ENCODE data around the gene CASP8AP2. TPM values are rescaled to one million over a fixed set of nuclear protein-coding genes. Genes with fewer than 3 reads are reported as not detected.

CASP8AP2 gene
- polyA plus RNA-seq, 1 donor (not counting 4 experiments of a cell fraction or from before 2014, with no cell fraction given), result 8.5 TPM

DNA sequence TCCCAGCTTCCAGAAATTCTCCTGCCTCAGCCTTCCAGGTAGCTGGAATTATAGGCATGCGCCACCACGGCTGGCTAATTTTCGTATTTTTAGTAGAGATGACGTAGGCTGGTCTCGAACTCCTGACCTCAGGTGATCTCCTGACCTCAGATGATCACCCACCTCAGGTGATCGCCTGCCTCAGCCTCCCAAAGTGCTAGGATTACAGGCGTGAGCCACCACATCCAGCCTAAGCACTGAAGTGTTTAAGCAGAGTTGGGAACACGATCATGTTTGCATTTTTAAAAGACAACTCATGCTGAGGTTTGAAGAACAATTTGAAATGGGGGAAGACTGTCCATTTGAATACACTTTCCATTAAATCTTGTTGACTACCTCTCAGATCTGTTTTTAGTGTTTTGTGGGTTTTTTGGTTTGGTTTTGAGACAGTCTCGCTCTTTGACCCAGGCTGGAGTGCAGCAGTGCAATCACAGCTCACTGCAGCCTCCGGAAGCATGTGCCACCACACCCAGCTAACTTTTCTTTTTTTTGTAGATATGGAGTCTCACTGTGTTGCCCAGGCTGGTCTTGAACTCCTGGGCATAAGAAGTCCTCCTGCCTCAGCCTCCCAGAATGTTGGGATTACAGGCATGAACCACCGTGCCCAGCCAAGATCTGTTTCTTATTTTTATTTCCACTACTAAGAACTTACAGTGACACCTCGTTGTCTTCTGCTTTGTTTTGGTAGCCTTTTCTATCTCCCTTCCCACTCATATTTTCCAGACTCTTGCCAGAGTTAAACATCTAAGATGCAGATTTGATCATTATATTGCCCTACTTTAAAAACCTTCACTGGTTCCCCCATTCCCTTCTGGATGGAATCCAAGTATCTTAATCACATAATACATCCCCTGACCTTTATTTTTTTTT is 5.5 kb downstream of the CASP8AP2 start:
- H3K4me3 ChIP-seq (ENCODE audit: control insufficient read depth in 2 of 3, extremely low read depth in 1 of 3, insufficient read depth in 2 of 3, low read depth in 1 of 3, low read length in 3 of 3), result no peak overlapping the region
- H2AFZ ChIP-seq (ENCODE audit: control insufficient read depth, low read length), result no peak overlapping the region
- FAIRE-seq (no peak), DNase-seq (ENCODE audit: low read depth, low spot score) (no peak)
- H3K79me2 ChIP-seq (ENCODE audit: control insufficient read depth, insufficient read depth, low read length), result peaks cover 39% of the 10 kb centered on the region
- H3K9ac ChIP-seq (ENCODE audit: control insufficient read depth, extremely low read depth, insufficient read depth, low read length), result no peak overlapping the region
- H3K4me2 ChIP-seq (ENCODE audit: control insufficient read depth, extremely low read depth, insufficient read depth, low read depth, low read length), result no peak overlapping the region
- dilution Hi-C loops (cut with MboI; ENCODE audit: extremely low pct_ligation_motif_present, low sequenced_read_pairs), result no loop called here
- H3K27ac ChIP-seq (ENCODE audit: control insufficient read depth, insufficient read depth, low read length), result no peak overlapping the region
- H3K36me3 ChIP-seq (ENCODE audit: control insufficient read depth in 2 of 2, extremely low read depth in 1 of 2, insufficient read depth in 2 of 2, low read length in 2 of 2), result peaks cover 0 to 10% of the 10 kb centered on the region in 2 experiments
- no peak for TF ChIP-seq EZH2 (IDR thresholded peaks at IDR 0.05; ENCODE audit: low read length)
- TF ChIP-seq, protein P1, sequence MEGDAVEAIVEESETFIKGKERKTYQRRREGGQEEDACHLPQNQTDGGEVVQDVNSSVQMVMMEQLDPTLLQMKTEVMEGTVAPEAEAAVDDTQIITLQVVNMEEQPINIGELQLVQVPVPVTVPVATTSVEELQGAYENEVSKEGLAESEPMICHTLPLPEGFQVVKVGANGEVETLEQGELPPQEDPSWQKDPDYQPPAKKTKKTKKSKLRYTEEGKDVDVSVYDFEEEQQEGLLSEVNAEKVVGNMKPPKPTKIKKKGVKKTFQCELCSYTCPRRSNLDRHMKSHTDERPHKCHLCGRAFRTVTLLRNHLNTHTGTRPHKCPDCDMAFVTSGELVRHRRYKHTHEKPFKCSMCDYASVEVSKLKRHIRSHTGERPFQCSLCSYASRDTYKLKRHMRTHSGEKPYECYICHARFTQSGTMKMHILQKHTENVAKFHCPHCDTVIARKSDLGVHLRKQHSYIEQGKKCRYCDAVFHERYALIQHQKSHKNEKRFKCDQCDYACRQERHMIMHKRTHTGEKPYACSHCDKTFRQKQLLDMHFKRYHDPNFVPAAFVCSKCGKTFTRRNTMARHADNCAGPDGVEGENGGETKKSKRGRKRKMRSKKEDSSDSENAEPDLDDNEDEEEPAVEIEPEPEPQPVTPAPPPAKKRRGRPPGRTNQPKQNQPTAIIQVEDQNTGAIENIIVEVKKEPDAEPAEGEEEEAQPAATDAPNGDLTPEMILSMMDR (optimal IDR thresholded peaks at IDR 0.05 in 1 of 3, IDR thresholded peaks at IDR 0.05 in 1 of 3, conservative IDR thresholded peaks at IDR 0.05 in 1 of 3; ENCODE audit: extremely low read depth in 1 of 3, insufficient read depth in 2 of 3, low read length in 3 of 3), result no peak
- H3K9me1 ChIP-seq (ENCODE audit: control insufficient read depth, extremely low read depth, insufficient read depth, low read length), result no peaks in the 10 kb centered on the region
- no peaks in the 10 kb centered on the region for H3K9me3 ChIP-seq (ENCODE audit: control insufficient read depth, low read depth, low read length)
- peaks cover 4% of the 10 kb centered on the region for H3K4me1 ChIP-seq (ENCODE audit: control insufficient read depth, extremely low read depth, insufficient read depth, low read length)
- H4K20me1 ChIP-seq (ENCODE audit: control insufficient read depth, extremely low read depth, insufficient read depth, low read length), result no peaks in the 10 kb centered on the region
- no peaks in the 10 kb centered on the region for H3K27me3 ChIP-seq (ENCODE audit: control insufficient read depth, extremely low read depth, insufficient read depth, low read length)

DNA sequence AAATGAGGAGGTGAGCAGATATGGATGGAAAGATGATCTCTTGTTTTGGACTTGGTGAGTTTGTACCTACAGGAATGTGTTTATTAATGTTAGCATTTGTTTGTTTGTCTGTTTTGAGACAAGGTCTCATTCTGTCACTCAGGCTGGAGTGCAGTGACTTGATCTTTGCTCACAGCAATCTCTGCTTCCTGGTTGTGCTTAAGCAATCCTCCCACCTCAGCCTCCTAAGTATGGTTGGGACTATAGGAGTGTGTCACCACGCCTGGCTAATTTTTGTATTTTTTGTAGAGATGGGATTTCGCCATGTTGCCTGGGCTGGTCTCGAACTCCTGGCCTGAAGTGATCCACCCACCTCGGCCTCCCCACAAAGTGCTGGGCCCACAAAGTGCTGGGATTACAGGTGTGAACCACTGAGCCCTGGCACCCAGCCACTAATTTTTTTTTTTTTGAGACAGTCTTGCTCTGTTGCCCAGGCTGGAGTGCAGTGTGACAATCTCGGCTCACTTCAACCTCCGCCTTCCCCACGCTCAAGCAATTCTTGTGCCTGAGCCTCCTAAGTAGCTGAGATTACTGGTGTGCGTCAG is 7.1 kb downstream of the CASP8AP2 start:
- Histone ChIP-seq H3K27me3 (ENCODE audit: control insufficient read depth, extremely low read depth, insufficient read depth, low read length) (no peaks in the 10 kb centered on the region), H3K27ac (ENCODE audit: control insufficient read depth, insufficient read depth, low read length) (no peak overlapping the region), H3K4me3 (ENCODE audit: control insufficient read depth in 2 of 3, extremely low read depth in 1 of 3, insufficient read depth in 2 of 3, low read depth in 1 of 3, low read length in 3 of 3) (no peak overlapping the region), H4K20me1 (ENCODE audit: control insufficient read depth, extremely low read depth, insufficient read depth, low read length) (no peaks in the 10 kb centered on the region), H3K4me1 (ENCODE audit: control insufficient read depth, extremely low read depth, insufficient read depth, low read length) (no peaks in the 10 kb centered on the region), H3K79me2 (ENCODE audit: control insufficient read depth, insufficient read depth, low read length) (peaks cover 33% of the 10 kb centered on the region), H3K4me2 (ENCODE audit: control insufficient read depth, extremely low read depth, insufficient read depth, low read depth, low read length) (no peak overlapping the region), H2AFZ (ENCODE audit: control insufficient read depth, low read length) (no peak overlapping the region), H3K9me1 (ENCODE audit: control insufficient read depth, extremely low read depth, insufficient read depth, low read length) (no peaks in the 10 kb centered on the region), H3K9ac (ENCODE audit: control insufficient read depth, extremely low read depth, insufficient read depth, low read length) (no peak overlapping the region), H3K36me3 (ENCODE audit: control insufficient read depth in 2 of 2, extremely low read depth in 1 of 2, insufficient read depth in 2 of 2, low read length in 2 of 2) (peaks cover 0 to 10% of the 10 kb centered on the region in 2 experiments), H3K9me3 (ENCODE audit: control insufficient read depth, low read depth, low read length) (no peaks in the 10 kb centered on the region)
- DNase-seq (ENCODE audit: low read depth, low spot score) (no peak), FAIRE-seq (no peak)
- TF ChIP-seq, protein P1 (optimal IDR thresholded peaks at IDR 0.05 in 1 of 3, IDR thresholded peaks at IDR 0.05 in 1 of 3, conservative IDR thresholded peaks at IDR 0.05 in 1 of 3; ENCODE audit: extremely low read depth in 1 of 3, insufficient read depth in 2 of 3, low read length in 3 of 3), result no peak
- TF ChIP-seq EZH2 (IDR thresholded peaks at IDR 0.05; ENCODE audit: low read length), result no peak
- dilution Hi-C loops (cut with MboI; ENCODE audit: extremely low pct_ligation_motif_present, low sequenced_read_pairs), result no loop called here
